Right lobe of liver (tissue), 4 donors: ENCODE results near the gene BORCS5.

ENCODE experiments used
- POLR2A ChIP-seq: fragments of 450-650 bp; IDR thresholded peaks from one replicate; pipeline ENCODE4 v1.6.1; 2017; ENCODE audit warnings: antibody characterized with exemption, mild to moderate bottlenecking
- TF ChIP-seq, protein P1 (sequence below), 4 donors: fragments of 200-600 bp in 3 of 4; fragments of 450-650 bp in 1 of 4; IDR thresholded peaks; one replicate each; pipeline versions ENCODE4 v1.5.1 to v1.8.0; 2016 to 2022; ENCODE audit warnings: antibody characterized with exemption in 4 of 4, mild to moderate bottlenecking in 2 of 4
- donor health status: DM: no; HTN: no; CAD: no.
- donor health status: DM: no; HTN: no; CAD: no.
- donor health status: DM: no; HTN: yes; CAD: no.

DNA sequence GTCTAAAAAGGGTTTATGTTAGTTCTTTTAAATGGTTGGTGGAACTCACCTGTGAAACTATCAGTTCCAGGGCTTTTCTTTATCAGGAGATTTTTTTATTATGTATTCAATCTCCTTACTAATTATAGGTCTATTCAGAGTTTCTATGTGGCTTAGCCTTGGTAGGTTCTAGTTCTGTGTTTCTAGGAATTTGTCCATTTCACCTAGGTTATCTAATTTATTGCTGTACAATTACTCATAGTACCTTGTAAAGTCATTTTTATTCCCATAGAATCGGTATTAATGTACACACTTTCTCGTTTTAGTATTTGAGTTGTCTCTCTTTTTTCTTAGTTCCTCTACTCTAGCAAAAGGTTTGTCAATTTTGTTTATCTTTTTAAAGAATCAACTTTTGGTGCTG, 59.0 kb downstream of the BORCS5 start:
- TF ChIP-seq, protein P1, sequence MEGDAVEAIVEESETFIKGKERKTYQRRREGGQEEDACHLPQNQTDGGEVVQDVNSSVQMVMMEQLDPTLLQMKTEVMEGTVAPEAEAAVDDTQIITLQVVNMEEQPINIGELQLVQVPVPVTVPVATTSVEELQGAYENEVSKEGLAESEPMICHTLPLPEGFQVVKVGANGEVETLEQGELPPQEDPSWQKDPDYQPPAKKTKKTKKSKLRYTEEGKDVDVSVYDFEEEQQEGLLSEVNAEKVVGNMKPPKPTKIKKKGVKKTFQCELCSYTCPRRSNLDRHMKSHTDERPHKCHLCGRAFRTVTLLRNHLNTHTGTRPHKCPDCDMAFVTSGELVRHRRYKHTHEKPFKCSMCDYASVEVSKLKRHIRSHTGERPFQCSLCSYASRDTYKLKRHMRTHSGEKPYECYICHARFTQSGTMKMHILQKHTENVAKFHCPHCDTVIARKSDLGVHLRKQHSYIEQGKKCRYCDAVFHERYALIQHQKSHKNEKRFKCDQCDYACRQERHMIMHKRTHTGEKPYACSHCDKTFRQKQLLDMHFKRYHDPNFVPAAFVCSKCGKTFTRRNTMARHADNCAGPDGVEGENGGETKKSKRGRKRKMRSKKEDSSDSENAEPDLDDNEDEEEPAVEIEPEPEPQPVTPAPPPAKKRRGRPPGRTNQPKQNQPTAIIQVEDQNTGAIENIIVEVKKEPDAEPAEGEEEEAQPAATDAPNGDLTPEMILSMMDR (IDR thresholded peaks at IDR 0.05) = no peak
- no peak for TF ChIP-seq POLR2A
